Mucosa of descending colon (tissue), 3 donors: ENCODE measurements around the gene SFTA2. TPM values are rescaled to one million over a fixed set of nuclear protein-coding genes. Genes with fewer than 3 reads are reported as not detected.

Source experiments
- ATAC-seq: fragments of 200-7000 bp; cut with Tn5 transposase; one replicate; pipeline ENCODE4 v1.9.1; 2020; ENCODE audit warnings: mild to moderate bottlenecking, moderate library complexity
- DNase-seq, 3 donors: peaks; one replicate each; pipeline ENCODE4 v3.0.0-alpha.2; 2020
- H3K36me3 ChIP-seq: fragments of 200-600 bp; one replicate; pipeline ENCODE4 v1.8.0; 2021; ENCODE audit warnings: low read depth, mild to moderate bottlenecking
- H3K4me1 ChIP-seq: fragments of 200-600 bp; one replicate; pipeline ENCODE4 v1.8.0; 2021; ENCODE audit warnings: low read depth, mild to moderate bottlenecking
- H3K4me3 ChIP-seq: fragments of 200-600 bp; one replicate; pipeline ENCODE4 v1.8.0; 2021; ENCODE audit warnings: mild to moderate bottlenecking
- H3K9me3 ChIP-seq: fragments of 200-600 bp; one replicate; pipeline ENCODE4 v1.8.0; 2021; ENCODE audit warnings: mild to moderate bottlenecking
- CTCF ChIP-seq: fragments of 200-600 bp; IDR thresholded peaks from one replicate; pipeline ENCODE4 v1.8.0; 2022; ENCODE audit warnings: antibody characterized with exemption, mild to moderate bottlenecking
- intact Hi-C, 2 donors: fragments of 100-400 bp; cut with DNase I in 1 of 2; cut with micrococcal nuclease in 1 of 2; formaldehyde crosslinking; loops; one replicate each; pipeline versions ENCODE4 v1.11.0 to v1.11.1; 2022; cut with DNase I, micrococcal nuclease
- total RNA-seq, 3 donors: library from RNA; stranded (reverse); fragmentation: NEBNext Ultra II Directional in 2 of 3; extraction: Animal tissue kit (Norgen Biotek cat#: 25700) in 2 of 3; gene quantifications; one replicate each; pipeline versions ENCODE4 v1.2.1 to v1.2.4, GENCODE V29; 2021 to 2023
- donor health status: DM: no; HTN: no; CAD: no; lungs with moderate emphysema.
- donor health status: DM: no; HTN: no; CAD: no.
- donor health status: DM: no; HTN: yes; CAD: no.

Gene SFTA2
- total RNA-seq, 3 donors from 2014 or later, result not detected

- intact Hi-C loops, result no loop called here
- DNase-seq (peak in 1 of 3 donors; percentile 6), ATAC-seq (no peak)
- no peaks in the 10 kb centered on the region for H3K4me1 ChIP-seq
- no peak for TF ChIP-seq CTCF
- no peaks in the 10 kb centered on the region for H3K9me3 ChIP-seq
- no peak overlapping the region for H3K4me3 ChIP-seq
- H3K36me3 ChIP-seq, result peaks cover 5% of the 10 kb centered on the region
These were observed 30.5 kb downstream of the SFTA2 start for GRCh38 chr6:30901436-30901835.

- H3K36me3 ChIP-seq, result peaks cover 5% of the 10 kb centered on the region
- no peak overlapping the region for H3K4me3 ChIP-seq
- intact Hi-C loops, result no loop called here
- H3K4me1 ChIP-seq, result no peaks in the 10 kb centered on the region
- no peaks in the 10 kb centered on the region for H3K9me3 ChIP-seq
- ATAC-seq, result no peak
- no peak for TF ChIP-seq CTCF
- no peak for DNase-seq
These were observed 31.0 kb downstream of the SFTA2 start for GRCh38 chr6:30900863-30901417.

DNA sequence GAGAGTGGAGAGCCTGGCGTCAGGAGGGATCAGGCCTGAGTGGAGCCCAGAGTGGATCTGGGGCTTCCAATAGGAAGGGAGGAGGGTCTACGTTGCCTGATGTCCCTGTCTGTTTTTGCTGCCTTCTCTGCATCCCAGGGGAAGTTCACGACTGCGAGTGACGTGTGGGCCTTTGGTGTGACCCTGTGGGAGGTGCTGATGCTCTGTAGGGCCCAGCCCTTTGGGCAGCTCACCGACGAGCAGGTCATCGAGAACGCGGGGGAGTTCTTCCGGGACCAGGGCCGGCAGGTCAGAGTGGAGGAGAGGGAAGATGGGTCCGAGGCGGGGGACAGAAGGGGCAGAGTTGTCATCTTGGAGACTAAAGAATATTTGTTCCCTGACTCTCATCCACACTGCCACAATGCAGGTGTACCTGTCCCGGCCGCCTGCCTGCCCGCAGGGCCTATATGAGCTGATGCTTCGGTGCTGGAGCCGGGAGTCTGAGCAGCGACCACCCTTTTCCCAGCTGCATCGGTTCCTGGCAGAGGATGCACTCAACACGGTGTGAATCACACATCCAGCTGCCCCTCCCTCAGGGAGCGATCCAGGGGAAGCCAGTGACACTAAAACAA is 33.1 kb downstream of the SFTA2 start:
- no peak for TF ChIP-seq CTCF
- Histone ChIP-seq H3K9me3 (no peaks in the 10 kb centered on the region), H3K4me3 (no peak overlapping the region), H3K4me1 (no peaks in the 10 kb centered on the region), H3K36me3 (peaks cover 5% of the 10 kb centered on the region)
- ATAC-seq (no peak), DNase-seq (peak in 1 of 3 donors; percentile 32)
- intact Hi-C loops, result no loop called here

- ATAC-seq, result no peak
- Histone ChIP-seq H3K4me1 (no peaks in the 10 kb centered on the region), H3K36me3 (peaks cover 13% of the 10 kb centered on the region), H3K4me3 (no peak overlapping the region), H3K9me3 (no peaks in the 10 kb centered on the region)
- intact Hi-C loops, result no loop called here
- peak in 1 of 3 donors; percentile 13 for DNase-seq
- no peak for TF ChIP-seq CTCF
These were observed 34.1 kb downstream of the SFTA2 start for GRCh38 chr6:30897882-30898281.

DNA sequence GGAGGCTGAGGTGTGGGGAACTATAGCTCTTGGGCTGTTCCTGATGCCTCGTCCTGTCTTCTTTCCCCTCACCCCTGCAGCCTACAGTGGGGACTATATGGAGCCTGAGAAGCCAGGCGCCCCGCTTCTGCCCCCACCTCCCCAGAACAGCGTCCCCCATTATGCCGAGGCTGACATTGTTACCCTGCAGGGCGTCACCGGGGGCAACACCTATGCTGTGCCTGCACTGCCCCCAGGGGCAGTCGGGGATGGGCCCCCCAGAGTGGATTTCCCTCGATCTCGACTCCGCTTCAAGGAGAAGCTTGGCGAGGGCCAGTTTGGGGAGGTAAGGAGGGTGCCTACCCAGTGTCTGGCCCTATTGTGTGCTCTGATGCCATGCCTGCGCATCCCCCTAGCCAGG is 35.4 kb downstream of the SFTA2 start:
- peak in 1 of 3 donors; percentile 21 for DNase-seq
- no peak for TF ChIP-seq CTCF
- intact Hi-C loops, result no loop called here
- Histone ChIP-seq H3K9me3 (no peaks in the 10 kb centered on the region), H3K36me3 (peaks cover 17% of the 10 kb centered on the region), H3K4me1 (no peaks in the 10 kb centered on the region), H3K4me3 (no peak overlapping the region)
- ATAC-seq, result no peak
